ENCODE measurements around the gene NTF3. TPM values are rescaled to one million over a fixed set of nuclear protein-coding genes. Genes with fewer than 3 reads are reported as not detected.

NTF3 gene
- total RNA-seq, 1 donor from 2014 or later = not detected

GRCh38 chr12:5433845-5434646 is 2.1 kb downstream of the NTF3 start:
- Histone ChIP-seq H3K27me3 (ENCODE audit: control insufficient read depth, insufficient read depth, low read length) (peaks cover 39% of the 10 kb centered on the region), H3K4me3 (ENCODE audit: low read depth, low read length) (peak overlapping the region; percentile 59), H3K36me3 (ENCODE audit: control insufficient read depth, insufficient read depth, low read length) (no peaks in the 10 kb centered on the region)
- no peak for DNase-seq (ENCODE audit: low read depth)
- no peak for TF ChIP-seq CTCF (IDR thresholded peaks at IDR 0.05; ENCODE audit: insufficient read depth, low read length, poor library complexity, severe bottlenecking)

- H3K27me3 ChIP-seq (ENCODE audit: control insufficient read depth, insufficient read depth, low read length) = peaks cover 36% of the 10 kb centered on the region
- no peaks in the 10 kb centered on the region for H3K36me3 ChIP-seq (ENCODE audit: control insufficient read depth, insufficient read depth, low read length)
- no peak overlapping the region for H3K4me3 ChIP-seq (ENCODE audit: low read depth, low read length)
- DNase-seq (ENCODE audit: low read depth) = no peak
- TF ChIP-seq CTCF (IDR thresholded peaks at IDR 0.05; ENCODE audit: insufficient read depth, low read length, poor library complexity, severe bottlenecking) = no peak
These were observed 3.0 kb downstream of the NTF3 start for GRCh38 chr12:5434647-5435560.

GRCh38 chr12:5437182-5437583 is 5.3 kb downstream of the NTF3 start:
- no peak for DNase-seq (ENCODE audit: low read depth)
- Histone ChIP-seq H3K36me3 (ENCODE audit: control insufficient read depth, insufficient read depth, low read length) (no peaks in the 10 kb centered on the region), H3K27me3 (ENCODE audit: control insufficient read depth, insufficient read depth, low read length) (peaks cover 23% of the 10 kb centered on the region), H3K4me3 (ENCODE audit: low read depth, low read length) (no peak overlapping the region)
- no peak for TF ChIP-seq CTCF (IDR thresholded peaks at IDR 0.05; ENCODE audit: insufficient read depth, low read length, poor library complexity, severe bottlenecking)

GRCh38 chr12:5437589-5437988 is 5.7 kb downstream of the NTF3 start:
- DNase-seq (ENCODE audit: low read depth) = no peak
- no peak for TF ChIP-seq CTCF (IDR thresholded peaks at IDR 0.05; ENCODE audit: insufficient read depth, low read length, poor library complexity, severe bottlenecking)
- Histone ChIP-seq H3K36me3 (ENCODE audit: control insufficient read depth, insufficient read depth, low read length) (no peaks in the 10 kb centered on the region), H3K4me3 (ENCODE audit: low read depth, low read length) (no peak overlapping the region), H3K27me3 (ENCODE audit: control insufficient read depth, insufficient read depth, low read length) (peaks cover 19% of the 10 kb centered on the region)

GRCh38 chr12:5438671-5439200 is 6.8 kb downstream of the NTF3 start:
- no peak for TF ChIP-seq CTCF (IDR thresholded peaks at IDR 0.05; ENCODE audit: insufficient read depth, low read length, poor library complexity, severe bottlenecking)
- peaks cover 7% of the 10 kb centered on the region for H3K27me3 ChIP-seq (ENCODE audit: control insufficient read depth, insufficient read depth, low read length)
- DNase-seq (ENCODE audit: low read depth) = no peak
- no peak overlapping the region for H3K4me3 ChIP-seq (ENCODE audit: low read depth, low read length)
- no peaks in the 10 kb centered on the region for H3K36me3 ChIP-seq (ENCODE audit: control insufficient read depth, insufficient read depth, low read length)
